ENCODE measurements around the gene MMP11. TPM values are rescaled to one million over a fixed set of nuclear protein-coding genes. Genes with fewer than 3 reads are reported as not detected.

Gene MMP11
- total RNA-seq, 1 experiment from 2014 or later = 7.4 TPM

GRCh38 chr22:23742505-23743264 lies 30.0 kb upstream of the MMP11 start:
- no peak for DNase-seq (ENCODE audit: low read depth, low spot score)
- no TSS peak for BruUV-seq (replicated peaks)
- ATAC-seq = no peak
- POLR2A ChIA-PET = no interaction called here
- no peaks in the 10 kb centered on the region for H3K9me3 ChIP-seq (ENCODE audit: control insufficient read depth in 1 of 2, insufficient read depth in 1 of 2, low read depth in 1 of 2, low read length in 2 of 2)
- RAD21 ChIA-PET (ENCODE audit: low non-redundant PET in 1 of 2, low total read pairs in 2 of 2, uncharacterized antibody in 2 of 2, unreplicated experiment in 2 of 2) = no interaction called here
- no peaks in the 10 kb centered on the region for H4K20me1 ChIP-seq (ENCODE audit: insufficient read depth)
- H2AFZ ChIP-seq (ENCODE audit: low read depth, low read length, poor library complexity, severe bottlenecking) = no peak overlapping the region
- H3K79me2 ChIP-seq (ENCODE audit: insufficient read depth, low read length) = no peaks in the 10 kb centered on the region
- H3K27me3 ChIP-seq (ENCODE audit: insufficient read depth, low read length) = no peaks in the 10 kb centered on the region
- H3K4me1 ChIP-seq (ENCODE audit: control insufficient read depth in 1 of 2, insufficient read depth in 2 of 2, low read length in 2 of 2) = no peaks in the 10 kb centered on the region
- CTCF ChIA-PET = no interaction called here
- TF ChIP-seq SP1 (IDR thresholded peaks at IDR 0.05; ENCODE audit: low read depth) (no peak), YY1 (IDR thresholded peaks at IDR 0.05; ENCODE audit: extremely low read depth, insufficient replicate concordance, low read depth, low read length) (no peak), SRF (IDR thresholded peaks at IDR 0.05; ENCODE audit: low read depth) (no peak)
- H3K9ac ChIP-seq (ENCODE audit: low read length) = no peak overlapping the region
- no peaks in the 10 kb centered on the region for H3K9me2 ChIP-seq (ENCODE audit: insufficient read depth)
- H3K36me3 ChIP-seq (ENCODE audit: control insufficient read depth in 1 of 2, insufficient read depth in 2 of 2, low read length in 2 of 2) = peaks cover 0 to 8% of the 10 kb centered on the region in 2 experiments; a peak in 2 of 4 replicates
- H3K4me3 ChIP-seq (replicated peaks in 1 of 2; ENCODE audit: low read depth in 1 of 2, low read length in 2 of 2) = no peak overlapping the region
- no peak overlapping the region for H3K4me2 ChIP-seq (ENCODE audit: low read length)
- no peak overlapping the region for H3K27ac ChIP-seq (ENCODE audit: low read depth, low read length)
- intact Hi-C loops (cut with micrococcal nuclease) = no loop called here

- TF ChIP-seq MAX (IDR thresholded peaks at IDR 0.05) (no peak), ZFX (IDR thresholded peaks at IDR 0.05) (no peak), ELF1 (IDR thresholded peaks at IDR 0.05; ENCODE audit: borderline replicate concordance, low read depth) (no peak), SRF (IDR thresholded peaks at IDR 0.05; ENCODE audit: low read depth) (no peak), SP1 (IDR thresholded peaks at IDR 0.05; ENCODE audit: low read depth) (no peak), ATF3 (IDR thresholded peaks at IDR 0.05) (no peak), YY1 (IDR thresholded peaks at IDR 0.05; ENCODE audit: extremely low read depth, insufficient replicate concordance, low read depth, low read length) (no peak), RAD21 (IDR thresholded peaks at IDR 0.05; ENCODE audit: low read depth) (no peak), CEBPB (IDR thresholded peaks at IDR 0.05; ENCODE audit: low read depth) (no peak), REST (IDR thresholded peaks at IDR 0.05; ENCODE audit: low read depth) (no peak), JUND (IDR thresholded peaks at IDR 0.05) (no peak), EZH2 (IDR thresholded peaks at IDR 0.05) (no peak), CBX3 (IDR thresholded peaks at IDR 0.05; ENCODE audit: low read depth) (no peak), CTCF (IDR thresholded peaks at IDR 0.05 in 2 of 3, conservative IDR thresholded peaks at IDR 0.05 in 1 of 3; ENCODE audit: borderline replicate concordance in 1 of 3, insufficient read depth in 1 of 3, low read depth in 2 of 3, low read length in 2 of 3) (no peak), POLR2AphosphoS5 (IDR thresholded peaks at IDR 0.05; ENCODE audit: low read depth, low read length) (no peak)
- no peak for DNase-seq (ENCODE audit: low read depth, low spot score)
- H3K9ac ChIP-seq (ENCODE audit: low read length) = no peak overlapping the region
- H4K20me1 ChIP-seq (ENCODE audit: insufficient read depth) = no peaks in the 10 kb centered on the region
- H3K27me3 ChIP-seq (ENCODE audit: insufficient read depth, low read length) = no peaks in the 10 kb centered on the region
- no peaks in the 10 kb centered on the region for H3K4me1 ChIP-seq (ENCODE audit: control insufficient read depth in 1 of 2, insufficient read depth in 2 of 2, low read length in 2 of 2)
- H3K9me3 ChIP-seq (ENCODE audit: control insufficient read depth in 1 of 2, insufficient read depth in 1 of 2, low read depth in 1 of 2, low read length in 2 of 2) = no peaks in the 10 kb centered on the region
- H3K36me3 ChIP-seq (ENCODE audit: control insufficient read depth in 1 of 2, insufficient read depth in 2 of 2, low read length in 2 of 2) = peaks cover 0 to 8% of the 10 kb centered on the region in 2 experiments; a peak in 2 of 4 replicates
- no peak overlapping the region for H3K27ac ChIP-seq (ENCODE audit: low read depth, low read length)
- ATAC-seq = no peak
- no peaks in the 10 kb centered on the region for H3K79me2 ChIP-seq (ENCODE audit: insufficient read depth, low read length)
- intact Hi-C loops (cut with micrococcal nuclease) = no loop called here
- CTCF ChIA-PET = no interaction called here
- H3K9me2 ChIP-seq (ENCODE audit: insufficient read depth) = no peaks in the 10 kb centered on the region
- H2AFZ ChIP-seq (ENCODE audit: low read depth, low read length, poor library complexity, severe bottlenecking) = no peak overlapping the region
- POLR2A ChIA-PET = no interaction called here
- BruUV-seq (replicated peaks) = TSS peak; percentile 12
- RAD21 ChIA-PET (ENCODE audit: low non-redundant PET in 1 of 2, low total read pairs in 2 of 2, uncharacterized antibody in 2 of 2, unreplicated experiment in 2 of 2) = no interaction called here
- H3K4me2 ChIP-seq (ENCODE audit: low read length) = no peak overlapping the region
- no peak overlapping the region for H3K4me3 ChIP-seq (replicated peaks in 1 of 2; ENCODE audit: low read depth in 1 of 2, low read length in 2 of 2)
These were observed 29.3 kb upstream of the MMP11 start for GRCh38 chr22:23743303-23743705.

Measured in HCT116 (cell line).